SHP77 treated with DMSO at 0.1 percent for 48 hours (cell line): Measurements from ENCODE around the gene CCSER1.

Experiments
- DNase-seq: peaks from one replicate; lab custom pipeline; 2025; lab: John Stamatoyannopoulos, UW

The CCSER1 gene

DNA sequence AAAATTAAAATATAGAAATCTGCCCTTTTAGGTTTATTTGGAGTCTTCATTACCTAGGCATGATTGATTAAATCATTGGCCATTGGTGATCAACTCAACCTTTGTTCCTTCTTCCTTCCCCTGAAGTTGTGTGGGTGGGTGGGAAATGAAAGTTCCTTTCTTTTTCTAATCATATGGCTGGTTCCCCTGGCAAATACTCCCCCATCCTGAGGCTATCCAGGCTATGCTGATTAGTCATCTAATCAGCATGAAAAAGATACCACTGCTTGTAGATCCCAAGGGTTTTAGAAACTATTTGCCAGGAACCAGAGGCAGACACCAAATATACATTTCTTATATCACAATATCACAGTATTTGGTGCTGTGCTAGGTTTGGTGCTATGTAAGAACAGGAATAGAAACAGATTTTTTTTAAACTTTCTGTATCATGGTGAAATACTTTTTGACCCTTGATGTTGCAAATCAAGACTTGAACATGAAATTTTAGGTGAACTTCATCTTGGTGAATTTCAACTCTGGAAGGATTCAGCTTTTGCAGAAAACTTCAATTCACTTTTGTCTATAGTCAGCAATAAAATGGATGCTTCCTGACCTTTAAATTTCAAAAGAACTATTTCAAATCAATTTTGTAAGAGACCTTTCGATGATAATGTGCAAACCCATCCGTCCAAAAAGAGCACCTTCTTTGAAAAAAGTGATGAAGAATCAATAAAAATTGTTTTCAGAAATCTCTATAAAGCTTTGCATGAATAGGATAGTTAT, 71.1 kb downstream of the CCSER1 start:
- no peak for DNase-seq

DNA sequence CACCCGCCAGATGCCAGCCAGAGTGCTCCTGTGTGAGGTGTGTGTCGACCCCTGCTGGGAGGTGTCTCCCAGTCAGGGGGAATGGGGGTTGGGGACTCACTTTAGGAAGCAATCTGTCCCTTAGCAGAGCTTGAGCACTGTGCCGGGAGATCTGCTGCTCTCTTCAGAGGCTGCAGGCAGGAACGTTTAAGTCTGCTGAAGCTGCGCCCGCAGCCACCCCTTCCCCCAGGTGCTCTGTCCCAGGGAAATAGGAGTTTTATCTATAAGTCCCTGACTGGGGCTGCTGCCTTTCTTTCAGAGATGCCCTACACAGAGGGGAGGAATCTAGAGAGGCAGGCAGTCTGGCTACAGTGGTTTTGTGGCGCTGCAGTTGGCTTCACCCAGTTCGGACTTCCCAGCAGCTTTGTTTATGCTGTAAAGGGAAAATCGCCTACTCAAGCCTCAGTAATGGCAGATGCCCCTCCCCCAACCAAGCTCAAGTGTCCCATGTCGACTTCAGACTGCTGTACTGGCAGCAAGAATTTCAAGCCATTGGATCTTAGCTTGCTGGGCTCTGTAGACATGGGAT, 80.8 kb downstream of the CCSER1 start:
- no peak for DNase-seq

DNA sequence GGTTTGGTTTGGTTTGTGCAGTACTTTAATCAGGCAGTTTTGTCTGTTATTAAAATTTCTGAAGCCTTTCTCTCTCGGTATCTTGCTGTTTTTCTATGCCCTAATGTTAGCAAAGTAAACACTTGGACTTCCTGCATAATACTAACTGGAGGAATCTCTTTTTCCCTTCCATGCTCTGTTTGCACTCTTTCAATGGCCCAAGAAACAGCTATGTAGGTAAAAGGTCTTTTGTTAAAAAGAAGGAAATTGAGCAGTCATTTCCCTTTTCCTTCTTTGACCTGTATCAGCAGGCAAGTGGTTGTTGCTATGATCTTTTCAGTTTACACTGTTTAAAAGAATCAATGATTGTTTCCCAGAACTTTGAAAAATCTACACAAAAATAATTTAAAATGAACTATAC, 82.7 kb downstream of the CCSER1 start:
- DNase-seq: no peak

DNA sequence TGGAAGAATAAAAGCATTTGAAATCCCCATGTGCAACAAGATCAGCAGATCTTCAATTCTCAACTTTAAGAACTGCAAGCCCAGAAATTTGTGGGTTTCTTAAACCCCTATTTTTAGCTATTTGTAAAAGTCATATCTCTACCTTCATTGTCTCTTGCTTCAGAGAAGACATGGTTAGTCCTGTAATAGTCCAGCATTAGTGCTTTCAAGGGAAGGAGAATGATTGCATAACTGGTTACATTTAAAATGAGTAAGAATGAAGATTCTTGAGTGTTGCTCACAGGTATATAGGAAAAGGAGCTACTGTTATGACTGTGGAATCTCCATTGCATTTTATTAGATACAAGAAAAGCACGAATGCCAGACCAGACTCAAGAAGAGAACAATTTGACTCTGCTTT, 84.0 kb downstream of the CCSER1 start:
- no peak for DNase-seq

DNA sequence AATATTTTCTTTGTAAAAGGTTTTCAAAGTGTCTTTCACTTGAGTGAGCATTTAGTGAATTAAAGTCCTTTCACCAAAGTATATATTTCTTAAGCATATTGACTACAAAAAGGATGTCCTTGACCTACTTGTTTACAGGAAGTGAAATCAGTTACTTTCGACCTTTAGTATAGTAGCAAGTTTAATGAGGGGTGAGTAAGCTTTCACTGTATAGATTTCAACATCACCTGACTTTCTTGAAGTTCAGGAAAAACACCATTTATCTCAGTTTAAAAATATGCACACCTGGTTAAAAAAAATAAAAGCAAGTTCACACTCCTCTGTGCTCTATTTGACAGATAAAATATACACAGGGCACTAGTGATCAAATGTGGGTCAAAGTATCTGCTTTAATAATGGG, 88.1 kb downstream of the CCSER1 start:
- DNase-seq: no peak

DNA sequence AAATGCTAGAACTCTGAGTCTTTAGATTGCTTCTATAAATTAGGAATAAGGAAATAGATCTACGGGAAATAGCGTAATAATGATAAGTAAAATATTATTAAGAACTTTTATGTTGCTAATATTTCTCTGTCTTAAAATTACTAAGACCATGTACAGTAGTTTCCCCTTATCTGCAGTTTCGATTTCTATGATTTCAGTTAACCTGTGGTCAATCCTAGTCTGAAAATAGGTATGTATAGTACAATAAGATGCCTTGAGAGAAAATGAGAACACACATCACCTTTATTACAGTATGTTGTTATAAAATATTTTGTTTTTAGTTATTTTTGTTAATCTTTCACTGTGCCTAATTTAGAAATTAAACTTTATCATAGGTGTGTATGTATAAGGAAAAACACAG, 92.6 kb downstream of the CCSER1 start:
- no peak for DNase-seq

DNA sequence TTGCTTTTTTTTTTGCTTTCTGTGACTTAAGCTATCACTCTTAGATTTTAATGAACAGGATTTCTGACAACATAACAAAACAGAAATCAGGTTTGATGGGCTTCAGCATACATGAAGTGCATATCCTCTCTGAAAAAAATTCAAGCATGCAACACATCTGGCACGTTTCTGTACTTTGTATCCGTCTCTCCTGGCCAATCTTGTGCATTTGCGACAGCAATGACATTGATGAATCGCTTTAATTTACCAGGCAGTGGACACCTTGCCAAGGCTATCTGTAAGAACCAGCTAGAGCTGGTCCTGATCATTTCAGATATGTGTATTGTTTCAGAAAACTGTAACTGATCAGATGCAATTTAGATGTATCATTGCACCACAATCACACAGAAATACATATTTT, 93.3 kb downstream of the CCSER1 start:
- DNase-seq: no peak

DNA sequence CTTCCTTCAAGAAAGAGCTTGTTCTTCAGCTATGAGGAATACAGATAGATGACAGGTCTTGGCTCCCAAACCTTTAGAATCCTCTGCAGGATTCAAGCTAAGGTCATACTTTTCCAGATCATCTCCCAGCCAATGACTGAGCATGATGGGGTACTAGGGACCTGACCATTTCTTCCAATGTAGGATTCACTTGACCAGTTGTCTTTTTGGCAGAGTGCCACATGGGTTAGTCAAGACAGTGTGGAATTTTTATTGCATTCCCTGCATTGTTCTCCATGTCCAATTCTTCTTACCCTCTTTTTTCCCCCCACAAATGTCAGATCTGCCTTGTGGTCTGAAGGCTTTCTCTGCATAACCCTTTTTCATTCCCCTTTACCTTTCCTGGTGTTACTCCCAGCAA, 99.5 kb downstream of the CCSER1 start:
- no peak for DNase-seq

DNA sequence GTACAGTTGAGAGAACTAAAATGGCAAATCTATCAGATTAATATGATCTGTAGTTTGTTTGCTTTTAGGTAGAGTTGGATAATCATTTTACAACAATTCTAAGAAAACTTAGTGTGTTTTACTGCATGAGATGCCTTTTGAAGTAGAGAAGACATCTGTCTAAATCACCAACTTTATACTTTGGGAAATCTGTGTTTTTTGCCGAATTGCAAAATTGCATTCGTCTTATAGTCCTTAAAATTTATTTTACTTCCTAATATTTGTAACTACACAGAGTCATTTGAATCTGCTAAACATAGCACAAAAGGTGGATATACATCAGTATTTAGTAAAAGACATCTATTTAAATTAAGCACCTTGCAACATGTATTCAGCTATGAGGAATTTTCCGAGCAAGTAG, 100.0 kb downstream of the CCSER1 start:
- no peak for DNase-seq

DNA sequence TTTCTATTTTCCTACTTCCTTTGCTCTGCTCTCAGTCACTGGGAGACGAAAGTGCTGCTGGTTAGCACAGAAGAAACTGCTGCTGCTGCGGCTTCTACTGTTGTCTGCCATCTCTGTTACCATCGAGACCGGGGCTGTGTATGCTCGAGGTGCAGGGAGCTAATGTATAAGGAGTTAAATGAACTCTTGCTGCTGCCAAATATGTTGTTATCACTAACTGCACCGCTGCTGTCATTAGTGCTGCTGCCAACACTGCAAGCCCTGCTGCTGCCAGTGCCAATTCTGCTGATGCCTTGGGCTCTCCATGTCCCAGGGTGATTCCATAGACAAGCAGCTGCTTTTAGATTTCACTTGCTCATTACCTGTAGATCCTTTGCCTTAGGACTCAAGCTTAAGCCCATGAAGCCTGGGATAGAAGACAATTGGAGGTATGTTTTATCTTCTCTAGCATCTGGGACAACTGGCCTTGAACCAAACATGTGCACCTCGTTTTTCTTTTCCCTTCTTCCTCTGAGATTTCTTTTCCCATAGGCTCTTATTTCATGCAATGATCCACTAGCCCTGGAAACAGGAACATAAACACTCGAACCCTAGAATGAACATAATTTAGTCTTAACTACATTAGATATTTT, 107.8 kb downstream of the CCSER1 start:
- DNase-seq: no peak

DNA sequence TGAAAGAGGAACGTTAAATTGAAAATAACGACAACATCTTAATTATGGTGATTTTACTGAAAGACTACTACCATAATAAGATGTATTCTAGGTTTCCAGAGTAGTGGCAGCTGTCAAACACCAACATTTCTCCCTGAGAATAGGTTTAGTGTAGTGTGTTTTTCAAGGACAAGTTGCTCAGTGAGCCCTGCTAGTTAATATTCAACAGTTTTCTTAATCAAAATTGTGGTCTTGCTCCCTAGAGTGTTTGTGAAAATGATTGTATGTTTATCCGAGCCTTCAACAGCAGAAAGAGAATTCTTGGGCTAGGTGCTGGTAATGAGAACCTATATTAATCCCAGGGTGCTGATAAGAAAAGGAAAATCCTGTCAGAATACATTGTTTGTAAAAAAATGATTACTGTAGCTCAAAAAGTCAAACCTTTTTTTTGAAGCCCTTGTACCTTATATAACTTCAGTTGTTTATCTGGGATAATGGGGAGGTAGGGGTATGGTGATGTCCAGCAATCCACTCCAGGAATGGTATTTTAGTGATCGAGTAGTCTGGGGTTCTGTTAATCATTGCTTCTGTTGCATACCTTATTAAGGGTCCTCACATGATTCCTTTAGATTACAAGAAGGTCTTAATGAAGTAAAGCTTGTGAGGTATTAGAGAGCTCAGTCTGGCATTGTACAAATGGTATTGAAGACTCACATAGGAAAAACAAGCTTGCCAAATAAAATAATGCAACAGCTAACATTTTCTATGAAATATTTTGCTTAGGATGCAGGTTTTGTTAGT, 110.7 kb downstream of the CCSER1 start:
- no peak for DNase-seq

DNA sequence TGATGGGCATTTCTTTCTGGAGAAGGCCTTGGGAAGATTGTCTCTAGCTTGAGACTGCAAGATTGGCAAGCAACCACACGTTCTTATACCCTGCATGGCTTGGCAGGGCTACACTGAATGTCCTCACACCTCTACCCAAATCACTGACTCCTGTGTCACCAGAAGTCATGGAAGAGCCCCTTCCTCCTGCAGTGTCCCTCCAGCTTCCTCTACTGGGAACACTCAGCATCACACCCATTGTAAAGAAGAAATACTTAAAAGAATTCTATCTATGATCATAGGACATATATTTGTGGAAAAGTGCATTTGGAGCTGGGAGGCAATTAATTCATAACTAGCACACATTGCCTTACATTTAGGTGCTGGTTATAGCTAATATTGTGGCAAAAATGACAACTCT, 113.1 kb downstream of the CCSER1 start:
- no peak for DNase-seq

DNA sequence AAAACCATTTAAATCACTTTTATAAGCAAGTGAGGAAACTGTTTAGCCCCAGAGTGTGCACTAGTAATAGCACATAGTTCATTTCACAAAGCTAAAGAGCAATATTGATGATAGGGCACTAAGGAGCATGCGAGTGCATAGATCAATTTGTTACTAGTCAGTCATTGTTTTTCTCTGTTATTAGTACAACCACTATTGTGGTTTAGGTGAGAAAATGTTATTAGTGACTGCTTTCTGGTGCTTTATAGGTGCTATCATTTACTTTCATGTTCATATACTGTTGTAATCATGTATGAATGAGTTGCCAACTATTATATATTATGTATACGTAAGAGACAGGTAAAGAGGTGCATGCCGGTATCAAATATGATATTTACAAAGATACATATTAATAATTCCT, 113.8 kb downstream of the CCSER1 start:
- DNase-seq: no peak

DNA sequence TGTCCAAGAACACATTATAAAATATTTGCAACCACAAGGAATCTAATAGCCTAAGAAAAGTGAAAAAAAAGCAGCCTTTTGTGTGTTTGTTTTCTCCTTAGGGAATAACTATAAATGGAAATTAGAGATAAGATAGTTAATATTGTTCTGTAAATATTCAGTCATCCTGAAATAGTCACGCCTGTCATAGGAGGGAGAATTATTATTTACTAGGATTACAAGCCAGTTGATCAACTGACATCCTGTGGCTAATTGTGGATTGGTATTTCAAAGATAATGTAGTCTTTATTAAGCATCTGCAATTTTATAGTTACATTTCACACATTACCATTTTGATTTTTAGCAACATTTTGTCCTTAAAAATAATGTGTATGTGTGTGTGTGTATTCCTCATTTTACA, 118.6 kb downstream of the CCSER1 start:
- no peak for DNase-seq

DNA sequence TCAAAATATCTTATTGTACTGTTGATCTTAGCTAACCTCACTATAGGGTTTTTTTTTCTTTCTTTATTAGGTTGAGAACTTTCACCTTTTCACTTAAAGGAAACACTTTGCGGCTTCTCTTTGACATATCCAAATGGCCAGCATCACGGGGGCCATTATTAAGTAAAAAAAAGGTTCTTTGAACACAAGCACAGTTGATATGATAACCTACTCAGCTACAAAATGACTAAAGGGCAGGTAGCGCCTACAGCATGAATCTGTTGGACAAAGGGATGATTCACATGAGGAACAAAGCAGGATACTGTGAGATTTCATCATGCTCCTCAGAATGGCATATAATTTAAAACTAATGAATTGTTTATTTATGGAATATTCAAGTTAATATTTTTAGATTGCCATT, 119.6 kb downstream of the CCSER1 start:
- DNase-seq: no peak

DNA sequence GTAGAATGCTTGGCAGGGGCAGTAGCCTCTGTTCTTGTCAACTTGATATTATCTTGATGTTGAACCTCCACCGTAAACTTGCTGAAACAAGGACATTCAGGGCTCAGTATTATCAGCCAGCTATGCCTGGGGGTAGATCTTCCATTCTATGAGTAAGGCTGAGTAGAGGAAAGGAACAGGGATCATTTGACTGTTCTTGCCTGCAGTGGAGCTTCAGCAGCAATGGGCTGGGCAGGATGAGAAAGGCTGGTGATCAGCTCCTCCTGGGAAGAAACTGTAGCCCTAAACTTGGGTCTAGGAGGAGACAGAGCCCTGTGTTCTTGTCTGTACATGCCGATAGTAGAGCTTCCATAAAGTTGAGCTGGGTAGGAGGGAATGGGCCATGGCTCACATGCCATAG, 127.2 kb downstream of the CCSER1 start:
- no peak for DNase-seq

DNA sequence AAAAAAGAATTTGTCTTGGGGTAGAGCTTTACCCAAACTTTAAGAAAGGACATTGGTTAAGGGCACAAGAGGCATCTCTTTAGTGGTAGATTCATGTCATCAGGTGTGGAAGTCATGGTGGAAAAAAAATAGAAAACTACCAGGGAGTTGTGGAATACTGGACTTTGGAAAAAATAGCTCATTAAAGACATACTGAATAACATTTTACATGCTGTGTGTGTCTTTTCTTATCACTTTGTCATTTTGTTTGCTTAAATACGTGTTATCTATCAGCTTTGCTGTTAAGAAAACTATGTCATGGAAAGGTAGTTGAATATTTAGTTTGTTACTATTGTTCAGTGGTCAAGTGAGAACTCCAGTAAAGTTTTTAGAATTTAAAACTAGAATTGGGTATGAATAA, 147.0 kb downstream of the CCSER1 start:
- DNase-seq: no peak

DNA sequence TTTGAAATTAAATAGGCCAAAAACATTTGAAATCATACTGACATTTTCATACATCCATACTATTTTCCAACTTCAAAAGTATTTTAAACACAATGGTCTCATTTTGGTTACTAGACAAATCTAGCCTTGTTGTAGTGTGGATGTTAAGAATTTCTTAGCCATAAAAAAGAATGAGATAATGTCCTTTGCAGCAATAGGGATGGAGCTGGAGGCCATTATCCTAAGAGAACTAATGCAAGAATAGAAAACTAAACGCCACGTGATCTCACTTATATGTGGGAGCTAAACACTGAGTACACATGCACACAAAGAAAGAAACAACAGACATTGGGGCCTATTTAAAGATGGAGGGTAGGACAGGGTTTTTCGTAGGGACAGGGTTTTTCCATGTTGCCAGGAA, 153.8 kb downstream of the CCSER1 start:
- DNase-seq: no peak

DNA sequence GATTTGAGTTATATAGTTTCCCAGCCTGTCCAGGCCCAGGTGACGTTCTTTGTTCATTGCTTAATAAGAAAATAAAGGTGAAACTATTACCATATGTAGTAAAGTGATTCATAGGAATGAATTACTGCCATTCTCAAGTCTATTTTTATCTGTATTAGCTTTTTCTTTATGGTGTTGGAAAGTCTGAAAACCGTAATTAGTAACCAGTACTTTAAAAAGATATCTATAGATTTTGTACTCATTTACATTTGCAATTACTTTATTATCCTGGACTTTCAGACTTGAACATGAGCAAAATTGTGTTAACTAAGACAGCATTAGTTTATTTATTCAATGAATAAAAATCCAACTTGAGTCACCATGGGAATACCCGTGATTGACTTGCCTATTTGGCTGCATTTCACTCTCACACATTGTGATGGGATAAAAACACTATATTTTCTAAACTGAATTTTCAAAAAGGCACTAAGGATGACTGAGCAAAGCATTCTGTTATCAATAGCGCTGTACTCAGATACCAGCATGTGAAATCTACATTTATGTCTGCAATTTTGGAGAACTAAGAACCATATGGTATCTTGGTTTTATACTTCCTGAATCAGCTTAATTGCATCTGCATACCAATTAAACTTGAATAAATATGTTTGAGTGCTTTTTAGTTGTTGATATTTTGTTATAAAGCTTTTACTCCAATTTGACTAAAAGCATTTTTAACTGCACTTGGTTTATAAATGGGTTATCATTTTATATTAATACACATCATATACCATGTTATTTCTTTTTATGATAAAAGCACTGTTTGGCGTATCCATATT, 154.6 kb downstream of the CCSER1 start:
- no peak for DNase-seq

DNA sequence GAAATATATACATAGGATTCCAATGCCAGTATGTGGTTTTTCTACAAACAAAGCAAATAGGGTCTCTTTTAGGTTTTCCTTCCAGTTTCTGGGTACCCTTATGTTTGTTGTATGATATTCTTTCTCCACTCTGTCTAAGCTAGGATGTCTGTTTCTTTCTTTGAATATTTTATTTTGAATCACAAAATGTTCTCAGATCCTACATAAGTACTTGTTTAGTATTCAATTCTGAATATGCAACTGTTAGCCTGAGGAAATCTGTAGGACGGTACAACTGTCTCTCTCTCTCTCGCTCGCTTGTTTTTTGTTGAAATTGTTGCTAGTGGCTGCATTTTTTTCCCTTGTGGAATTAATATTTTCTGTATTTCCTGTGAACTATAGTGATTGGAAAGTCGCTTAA, 163.2 kb downstream of the CCSER1 start:
- no peak for DNase-seq

DNA sequence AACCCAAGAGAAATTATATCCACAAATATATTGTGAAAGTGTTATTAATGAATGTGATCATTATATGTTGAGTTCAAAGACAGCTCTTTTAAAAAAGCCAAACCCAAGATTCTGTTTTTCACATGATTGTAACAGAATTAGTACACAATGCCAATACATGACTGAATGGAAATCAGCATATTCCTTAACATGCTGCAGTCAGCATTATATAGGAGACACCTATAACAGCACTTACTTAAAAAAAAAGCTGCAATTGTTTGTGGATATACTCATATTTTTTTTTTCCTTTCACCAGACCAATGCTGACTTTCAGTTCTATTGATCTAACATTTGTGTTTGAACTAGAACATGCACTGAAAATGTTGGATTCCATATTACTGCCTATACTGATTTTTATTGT, 165.2 kb downstream of the CCSER1 start:
- no peak for DNase-seq

DNA sequence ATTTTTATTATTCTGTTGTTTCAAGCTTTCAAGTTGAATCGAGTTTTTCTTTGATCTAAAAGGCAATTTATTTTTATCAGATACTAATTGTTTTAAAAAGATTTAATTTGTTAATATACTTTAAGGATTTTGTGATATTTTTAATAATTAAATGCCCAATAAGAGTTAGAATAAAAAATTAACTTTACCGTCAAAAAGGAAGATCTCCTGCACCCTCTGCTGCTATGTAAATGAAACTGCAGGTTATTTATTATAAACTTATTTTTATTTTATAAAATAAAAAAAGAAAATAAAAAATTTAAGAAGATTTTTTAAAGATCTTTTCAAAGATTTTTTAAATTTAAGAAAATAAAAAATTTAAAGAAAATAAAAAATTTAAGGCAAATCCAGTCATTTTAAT, 166.1 kb downstream of the CCSER1 start:
- no peak for DNase-seq
